K562 (cell line): Measurements from ENCODE around the gene HUS1.

Experiments
- CEBPB ChIP-seq: fragments of 450-650 bp; IDR thresholded peaks from 2 replicates; pipeline ENCODE4 v1.6.1; 2016; ENCODE audit warnings: missing genetic modification characterization, missing compliant biosample characterization
- CUX1 ChIP-seq: fragments of 200-800 bp; sonication (Bioruptor generic); IDR thresholded peaks from 2 replicates; pipeline ENCODE4 v1.6.1; 2016; ENCODE audit warnings: missing genetic modification characterization, missing compliant biosample characterization
- ETS1 ChIP-seq: conservative IDR thresholded peaks from 2 replicates; pipeline ENCODE4 v1.6.1; 2011; ENCODE audit warnings: low read depth, mild to moderate bottlenecking, low read length; ENCODE audit not compliant: control insufficient read depth
- MAFK ChIP-seq: IDR thresholded peaks from 2 replicates; pipeline ENCODE4 v1.6.1; 2011; ENCODE audit warnings: low read length, improper control_type of control experiment
- MAX ChIP-seq: sonication (generic); formaldehyde crosslinking; IDR thresholded peaks from 2 replicates; pipeline ENCODE4 v1.9.0; 2022; ENCODE audit warnings: mild to moderate bottlenecking, missing genetic modification reagents
- MXD1 ChIP-seq: fragments of 250-450 bp; sonication (Bioruptor Pico); IDR thresholded peaks from 2 replicates; pipeline ENCODE4 v1.8.0; 2021; ENCODE audit warnings: borderline replicate concordance, mild to moderate bottlenecking, moderate library complexity; ENCODE audit not compliant: poor library complexity, severe bottlenecking
- NFRKB ChIP-seq: fragments of 450-650 bp; IDR thresholded peaks from 2 replicates; pipeline ENCODE4 v1.6.1; 2016; ENCODE audit warnings: low read depth
- POLR2A ChIP-seq: fragments of 450-650 bp; conservative IDR thresholded peaks from 2 replicates; pipeline ENCODE4 v1.6.1; 2016
- POLR2AphosphoS5 ChIP-seq: IDR thresholded peaks from 2 replicates; pipeline ENCODE4 v1.6.1; 2011; ENCODE audit warnings: mild to moderate bottlenecking, low read depth, low read length, moderate library complexity; ENCODE audit not compliant: control insufficient read depth, insufficient read depth
- SRF ChIP-seq, 2 experiments: fragments of 250-450, 450-650 bp in 1 of 2; sonication (Bioruptor Pico) in 1 of 2; sonication (generic) in 1 of 2; formaldehyde crosslinking; IDR thresholded peaks; 2 replicates each; pipeline versions ENCODE4 v1.5.0 to v1.5.1; 2020 to 2022; ENCODE audit warnings: mild to moderate bottlenecking in 1 of 2, missing genetic modification reagents in 1 of 2
- TAF1 ChIP-seq: IDR thresholded peaks from 2 replicates; pipeline ENCODE4 v1.6.1; 2011; ENCODE audit warnings: mild to moderate bottlenecking, low read length, moderate library complexity; ENCODE audit not compliant: insufficient read depth, control insufficient read depth, severe bottlenecking; ENCODE audit errors: extremely low read depth
- TEAD4 ChIP-seq, 2 experiments: sonication (generic) in 1 of 2; formaldehyde crosslinking in 1 of 2; IDR thresholded peaks; 2 replicates each; pipeline versions ENCODE4 v1.6.1 to v1.8.0; 2012 to 2022; ENCODE audit warnings: borderline replicate concordance in 1 of 2, inconsistent platforms in 1 of 2, low read length in 1 of 2, mild to moderate bottlenecking in 1 of 2, missing genetic modification reagents in 1 of 2
- TFAM ChIP-seq: fragments of 250-450 bp; sonication (Bioruptor Pico); conservative IDR thresholded peaks from 2 replicates; pipeline ENCODE4 v1.5.0; 2021; ENCODE audit warnings: mild to moderate bottlenecking, moderate library complexity
- ZNF277 ChIP-seq: fragments of 250-450 bp; sonication (Bioruptor Pico); IDR thresholded peaks from 2 replicates; pipeline ENCODE4 v1.8.0; 2022; ENCODE audit warnings: inconsistent platforms, mild to moderate bottlenecking, moderate library complexity, borderline replicate concordance

- TF ChIP-seq MAX (no peak), SRF (CRISPR knock-in tag; IDR thresholded peaks at IDR 0.05) (no peak), ZNF277 (CRISPR knock-in tag) (no peak), TEAD4 (IDR thresholded peaks at IDR 0.05; ENCODE audit: low read length) (no peak), TEAD4 (CRISPR knock-in tag; IDR thresholded peaks at IDR 0.05; ENCODE audit: borderline replicate concordance) (no peak), CEBPB (tag) (no peak), MAFK (no peak), MXD1 (CRISPR knock-in tag) (no peak), TFAM (CRISPR knock-in tag) (no peak), POLR2A (no peak), CUX1 (no peak), TAF1 (no peak), POLR2AphosphoS5 (no peak), ETS1 (no peak), NFRKB (no peak)
Observed at GRCh38 chr7:47954231-47954911, 25.0 kb downstream of the HUS1 start.
